K562 (cell line): Measurements from ENCODE around the gene MKRN3.
A peak's percentile ranks its signal among the peaks of the same experiment; 100 is the strongest.

ENCODE experiments used
- CTCF ChIP-seq, 3 experiments: IDR thresholded peaks in 2 of 3; conservative IDR thresholded peaks in 1 of 3; 2 replicates each; pipeline ENCODE4 v1.5.1; 2011 to 2012; ENCODE audit warnings: low read length in 3 of 3, mild to moderate bottlenecking in 3 of 3, control low read depth in 2 of 3, improper control_type of control experiment in 1 of 3, inconsistent platforms in 1 of 3, low read depth in 1 of 3, mixed read lengths in 1 of 3, moderate library complexity in 1 of 3; ENCODE audit not compliant: insufficient read depth in 2 of 3
- EP300 ChIP-seq: IDR thresholded peaks from 2 replicates; pipeline ENCODE4 v1.6.1; 2012; ENCODE audit warnings: low read length, improper control_type of control experiment
- HDAC1 ChIP-seq, 2 experiments: fragments of 450-650 bp; IDR thresholded peaks; 2 replicates each; pipeline ENCODE4 v1.6.1; 2016 to 2017; ENCODE audit warnings: inconsistent platforms in 1 of 2, mild to moderate bottlenecking in 1 of 2, moderate library complexity in 1 of 2
- HMGN3 ChIP-seq: IDR thresholded peaks from 2 replicates; pipeline ENCODE4 v1.6.1; 2011; ENCODE audit warnings: borderline replicate concordance, low read depth, mild to moderate bottlenecking, mixed read lengths, low read length; ENCODE audit not compliant: insufficient read length; ENCODE audit errors: extremely low read depth
- RFX5 ChIP-seq: IDR thresholded peaks from 2 replicates; pipeline ENCODE4 v1.6.1; 2011; ENCODE audit warnings: low read depth, mild to moderate bottlenecking, improper control_type of control experiment, low read length
- SIX5 ChIP-seq, 2 experiments: IDR thresholded peaks; 2 replicates each; pipeline ENCODE4 v1.6.1; 2011; ENCODE audit warnings: low read length in 2 of 2, borderline replicate concordance in 1 of 2, low read depth in 1 of 2, mild to moderate bottlenecking in 1 of 2, moderate library complexity in 1 of 2; ENCODE audit not compliant: insufficient read depth in 1 of 2
- TAL1 ChIP-seq: fragments of 450-650 bp; IDR thresholded peaks from 2 replicates; pipeline ENCODE4 v1.6.1; 2016; ENCODE audit warnings: mild to moderate bottlenecking
- TRIM25 ChIP-seq: fragments of 450-650 bp; IDR thresholded peaks from 2 replicates; pipeline ENCODE4 v1.7.0; 2016; ENCODE audit warnings: borderline replicate concordance
- ZFP30 ChIP-seq: fragments of 250-450 bp; sonication (Bioruptor Pico); IDR thresholded peaks from 2 replicates; pipeline ENCODE4 v1.8.0; 2022; ENCODE audit warnings: moderate library complexity, mild to moderate bottlenecking, inconsistent platforms, borderline replicate concordance
- ZNF263 ChIP-seq: sonication (generic); formaldehyde crosslinking; IDR thresholded peaks from 2 replicates; pipeline ENCODE4 v1.8.0; 2022; ENCODE audit warnings: mild to moderate bottlenecking, missing genetic modification reagents, borderline replicate concordance
- ZNF449 ChIP-seq: fragments of 250-450 bp; sonication (Bioruptor Pico); IDR thresholded peaks from 2 replicates; pipeline ENCODE4 v1.8.0; 2022; ENCODE audit warnings: moderate library complexity, mild to moderate bottlenecking, inconsistent platforms
- ZNF780A ChIP-seq: fragments of 250-450 bp; sonication (Bioruptor Pico); IDR thresholded peaks from 2 replicates; pipeline ENCODE4 v1.5.0; 2021; ENCODE audit warnings: mild to moderate bottlenecking
- TF ChIP-seq, protein P1 (sequence below): fragments of 450-650 bp; IDR thresholded peaks from 2 replicates; pipeline ENCODE4 v1.6.1; 2018; ENCODE audit not compliant: partially characterized antibody
- TF ChIP-seq, protein P2 (sequence below): fragments of 250-450 bp; sonication (Bioruptor Pico); IDR thresholded peaks from 2 replicates; pipeline ENCODE4 v1.8.0; 2021; ENCODE audit warnings: moderate library complexity, mild to moderate bottlenecking, inconsistent platforms

GRCh38 chr15:23565395-23566070 lies at the start of gene MKRN3:
- no peak for TF ChIP-seq ZFP30 (CRISPR knock-in tag)
- no peak for TF ChIP-seq TAL1
- TF ChIP-seq ZNF263 (CRISPR knock-in tag): peak; percentile 26; the same call in 1 of the 2 replicates
- TF ChIP-seq ZNF780A: 0 out of 2 replicates have a peak, but pooled peaks have one; percentile 50
- no peak for TF ChIP-seq CTCF (IDR thresholded peaks at IDR 0.05 in 2 of 3, conservative IDR thresholded peaks at IDR 0.05 in 1 of 3; ENCODE audit: insufficient read depth in 2 of 3, low read depth in 1 of 3, low read length in 3 of 3)
- TF ChIP-seq TRIM25: no peak
- TF ChIP-seq EP300: peak; percentile 59
- TF ChIP-seq RFX5: no peak
- peak; percentile 54 for TF ChIP-seq HMGN3
- no peak for TF ChIP-seq ZNF449
- TF ChIP-seq SIX5 (IDR thresholded peaks at IDR 0.05; ENCODE audit: borderline replicate concordance in 1 of 2, insufficient read depth in 1 of 2, low read depth in 1 of 2, low read length in 2 of 2): peak; percentile 80 to 83
- TF ChIP-seq, protein P1, sequence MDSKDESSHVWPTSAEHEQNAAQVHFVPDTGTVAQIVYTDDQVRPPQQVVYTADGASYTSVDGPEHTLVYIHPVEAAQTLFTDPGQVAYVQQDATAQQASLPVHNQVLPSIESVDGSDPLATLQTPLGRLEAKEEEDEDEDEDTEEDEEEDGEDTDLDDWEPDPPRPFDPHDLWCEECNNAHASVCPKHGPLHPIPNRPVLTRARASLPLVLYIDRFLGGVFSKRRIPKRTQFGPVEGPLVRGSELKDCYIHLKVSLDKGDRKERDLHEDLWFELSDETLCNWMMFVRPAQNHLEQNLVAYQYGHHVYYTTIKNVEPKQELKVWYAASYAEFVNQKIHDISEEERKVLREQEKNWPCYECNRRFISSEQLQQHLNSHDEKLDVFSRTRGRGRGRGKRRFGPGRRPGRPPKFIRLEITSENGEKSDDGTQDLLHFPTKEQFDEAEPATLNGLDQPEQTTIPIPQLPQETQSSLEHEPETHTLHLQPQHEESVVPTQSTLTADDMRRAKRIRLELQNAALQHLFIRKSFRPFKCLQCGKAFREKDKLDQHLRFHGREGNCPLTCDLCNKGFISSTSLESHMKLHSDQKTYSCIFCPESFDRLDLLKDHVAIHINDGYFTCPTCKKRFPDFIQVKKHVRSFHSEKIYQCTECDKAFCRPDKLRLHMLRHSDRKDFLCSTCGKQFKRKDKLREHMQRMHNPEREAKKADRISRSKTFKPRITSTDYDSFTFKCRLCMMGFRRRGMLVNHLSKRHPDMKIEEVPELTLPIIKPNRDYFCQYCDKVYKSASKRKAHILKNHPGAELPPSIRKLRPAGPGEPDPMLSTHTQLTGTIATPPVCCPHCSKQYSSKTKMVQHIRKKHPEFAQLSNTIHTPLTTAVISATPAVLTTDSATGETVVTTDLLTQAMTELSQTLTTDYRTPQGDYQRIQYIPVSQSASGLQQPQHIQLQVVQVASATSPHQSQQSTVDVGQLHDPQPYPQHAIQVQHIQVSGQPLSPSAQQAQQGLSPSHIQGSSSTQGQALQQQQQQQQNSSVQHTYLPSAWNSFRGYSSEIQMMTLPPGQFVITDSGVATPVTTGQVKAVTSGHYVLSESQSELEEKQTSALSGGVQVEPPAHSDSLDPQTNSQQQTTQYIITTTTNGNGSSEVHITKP: no peak
- TF ChIP-seq HDAC1 (IDR thresholded peaks at IDR 0.05): peak in 1 of 2 experiments; percentile 62; a peak in 2 of 4 replicates
- TF ChIP-seq, protein P2, sequence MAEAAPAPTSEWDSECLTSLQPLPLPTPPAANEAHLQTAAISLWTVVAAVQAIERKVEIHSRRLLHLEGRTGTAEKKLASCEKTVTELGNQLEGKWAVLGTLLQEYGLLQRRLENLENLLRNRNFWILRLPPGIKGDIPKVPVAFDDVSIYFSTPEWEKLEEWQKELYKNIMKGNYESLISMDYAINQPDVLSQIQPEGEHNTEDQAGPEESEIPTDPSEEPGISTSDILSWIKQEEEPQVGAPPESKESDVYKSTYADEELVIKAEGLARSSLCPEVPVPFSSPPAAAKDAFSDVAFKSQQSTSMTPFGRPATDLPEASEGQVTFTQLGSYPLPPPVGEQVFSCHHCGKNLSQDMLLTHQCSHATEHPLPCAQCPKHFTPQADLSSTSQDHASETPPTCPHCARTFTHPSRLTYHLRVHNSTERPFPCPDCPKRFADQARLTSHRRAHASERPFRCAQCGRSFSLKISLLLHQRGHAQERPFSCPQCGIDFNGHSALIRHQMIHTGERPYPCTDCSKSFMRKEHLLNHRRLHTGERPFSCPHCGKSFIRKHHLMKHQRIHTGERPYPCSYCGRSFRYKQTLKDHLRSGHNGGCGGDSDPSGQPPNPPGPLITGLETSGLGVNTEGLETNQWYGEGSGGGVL (CRISPR knock-in tag): no peak
